Gastroesophageal sphincter (tissue), 3 donors: ENCODE measurements around the gene ATF7IP2.

ENCODE experiments used
- CTCF ChIP-seq, 4 experiments: fragments of 200-600 bp in 2 of 4; fragments of 450-650 bp in 2 of 4; sonication (generic) in 1 of 4; IDR thresholded peaks; one replicate each; pipeline ENCODE4 v1.5.1; 2017 to 2019; ENCODE audit warnings: antibody characterized with exemption in 4 of 4, mild to moderate bottlenecking in 2 of 4, moderate library complexity in 2 of 4
- EP300 ChIP-seq: sonication (generic); formaldehyde crosslinking; IDR thresholded peaks from one replicate; pipeline ENCODE4 v1.6.1; 2017; ENCODE audit warnings: antibody characterized with exemption, mild to moderate bottlenecking
- POLR2A ChIP-seq, 2 donors: fragments of 450-650 bp; IDR thresholded peaks; one replicate each; pipeline ENCODE4 v1.6.1; 2017; ENCODE audit warnings: antibody characterized with exemption in 2 of 2, mild to moderate bottlenecking in 2 of 2, moderate library complexity in 1 of 2
- POLR2AphosphoS5 ChIP-seq: sonication (generic); formaldehyde crosslinking; IDR thresholded peaks from one replicate; pipeline ENCODE4 v1.6.1; 2017; ENCODE audit warnings: antibody characterized with exemption

GRCh38 chr16:10485698-10486382, 100.0 kb downstream of the ATF7IP2 start:
- TF ChIP-seq POLR2A (IDR thresholded peaks at IDR 0.05) (no peak), CTCF (IDR thresholded peaks at IDR 0.05) (no peak), POLR2AphosphoS5 (no peak), EP300 (no peak)
